Cardiac muscle cell (in vitro differentiated cells and primary cell): ENCODE measurements around the gene CAPZA1. TPM values are rescaled to one million over a fixed set of nuclear protein-coding genes. Genes with fewer than 3 reads are reported as not detected.
A peak's percentile ranks its signal among the peaks of the same experiment; 100 is the strongest.

ENCODE experiments used
- DNase-seq, 2 donors: peaks; one replicate each; pipeline versions ENCODE4 v3.0.0 to v3.0.0-alpha.2; 2010 to 2017; ENCODE audit warnings: low read depth in 1 of 2, low spot score in 1 of 2
- H3K27ac ChIP-seq: fragments of 200-600 bp; sonication (generic); 2 replicates; pipeline ENCODE4 v1.5.1; 2016
- H3K27me3 ChIP-seq: fragments of 200-600 bp; sonication (generic); 2 replicates; pipeline ENCODE4 v1.6.0; 2016; ENCODE audit warnings: control low read depth
- H3K36me3 ChIP-seq: fragments of 200-600 bp; sonication (generic); 2 replicates; pipeline ENCODE4 v1.5.1; 2016; ENCODE audit warnings: control low read depth
- H3K4me1 ChIP-seq: fragments of 200-600 bp; sonication (generic); 2 replicates; pipeline ENCODE4 v1.8.1; 2017; ENCODE audit warnings: low read depth, mild to moderate bottlenecking, mixed run types
- H3K4me3 ChIP-seq: fragments of 200-600 bp; sonication (generic); 2 replicates; pipeline ENCODE4 v1.5.1; 2016; ENCODE audit warnings: mild to moderate bottlenecking
- H3K9me3 ChIP-seq: fragments of 200-600 bp; sonication (generic); 2 replicates; pipeline ENCODE4 v1.5.1; 2017; ENCODE audit warnings: low read depth, mild to moderate bottlenecking, control low read depth
- CTCF ChIP-seq: IDR thresholded peaks from 2 replicates; pipeline ENCODE4 v1.5.1; 2012; ENCODE audit warnings: low read depth, mild to moderate bottlenecking, low read length
- polyA plus RNA-seq: library from polyadenylated mRNA; unstranded; fragments of >200 nt; fragmentation: Nextera tagmentation; extraction: Ambion mirVana; gene quantifications from 2 replicates; pipeline ENCODE4 v1.2.1, GENCODE V29; 2016
- total RNA-seq: library from RNA; depleted of rRNA; stranded (reverse); fragments of >200 nt; gene quantifications from 2 replicates; pipeline ENCODE4 v1.2.3, GENCODE V29; 2016

CAPZA1 gene
- total and polyA plus RNA-seq, 2 experiments from 2014 or later, result 94.9 to 122 TPM

GRCh38 chr1:112713466-112714312 is 94.1 kb downstream of the CAPZA1 start:
- no peak for DNase-seq
- no peaks in the 10 kb centered on the region for H3K27me3 ChIP-seq
- TF ChIP-seq CTCF, result no peak
- no peak overlapping the region for H3K27ac ChIP-seq
- H3K9me3 ChIP-seq, result no peaks in the 10 kb centered on the region
- H3K4me3 ChIP-seq, result peak overlapping the region; percentile 44
- no peaks in the 10 kb centered on the region for H3K4me1 ChIP-seq
- no peaks in the 10 kb centered on the region for H3K36me3 ChIP-seq

GRCh38 chr1:112714313-112715263 is 95.0 kb downstream of the CAPZA1 start:
- DNase-seq, result peak in 1 of 2 donors; percentile 36
- Histone ChIP-seq H3K9me3 (no peaks in the 10 kb centered on the region), H3K27ac (no peak overlapping the region), H3K36me3 (no peaks in the 10 kb centered on the region), H3K27me3 (peaks cover 7% of the 10 kb centered on the region), H3K4me1 (no peaks in the 10 kb centered on the region), H3K4me3 (peak overlapping the region; percentile 44)
- TF ChIP-seq CTCF, result peak; percentile 5

GRCh38 chr1:112715264-112716053 is 95.8 kb downstream of the CAPZA1 start, which contains the start of gene PPM1J:
PPM1J (minus strand) TSS chr1:112715332; CDS start chr1:112715301, 31 bp downstream.
- no peak for TF ChIP-seq CTCF
- no peaks in the 10 kb centered on the region for H3K36me3 ChIP-seq
- no peaks in the 10 kb centered on the region for H3K4me1 ChIP-seq
- H3K9me3 ChIP-seq, result no peaks in the 10 kb centered on the region
- peak; percentile 96 to 97 for DNase-seq
- H3K27me3 ChIP-seq, result peaks cover 11% of the 10 kb centered on the region
- H3K27ac ChIP-seq, result no peak within 1 kb of the TSS
- peak within 1 kb of the TSS; percentile 44 for H3K4me3 ChIP-seq

GRCh38 chr1:112716133-112716720 is 96.6 kb downstream of the CAPZA1 start:
- Histone ChIP-seq H3K4me1 (no peaks in the 10 kb centered on the region), H3K27ac (no peak overlapping the region), H3K9me3 (no peaks in the 10 kb centered on the region), H3K36me3 (no peaks in the 10 kb centered on the region), H3K27me3 (peaks cover 11% of the 10 kb centered on the region), H3K4me3 (peak overlapping the region; percentile 44)
- peak; percentile 93 to 95 for DNase-seq
- TF ChIP-seq CTCF, result peak; percentile 93
